OCI-LY1 (cell line): Measurements from ENCODE around the gene TEK.

Experiments
- H2AFZ ChIP-seq: fragments of 200-600 bp; sonication (generic), shearing (Covaris generic); 2 replicates; pipeline ENCODE4 v1.6.0; 2014; ENCODE audit warnings: antibody characterized with exemption, mild to moderate bottlenecking, low read length
- H3F3A ChIP-seq: fragments of 200-600 bp; sonication (generic), shearing (Covaris generic); 2 replicates; pipeline ENCODE4 v1.6.0; 2014; ENCODE audit warnings: mild to moderate bottlenecking, antibody characterized with exemption, low read length, moderate library complexity; ENCODE audit not compliant: insufficient read depth
- H3K27ac ChIP-seq: fragments of 200-600 bp; sonication (generic); 2 replicates; pipeline ENCODE4 v1.5.1; 2014; ENCODE audit warnings: low read length, mixed run types, mild to moderate bottlenecking, low read depth; ENCODE audit not compliant: poor library complexity, severe bottlenecking
- H3K27me3 ChIP-seq: fragments of 200-600 bp; sonication (generic); 2 replicates; pipeline ENCODE4 v1.6.0; 2014; ENCODE audit warnings: antibody characterized with exemption, mild to moderate bottlenecking, low read length, moderate library complexity; ENCODE audit not compliant: insufficient read depth
- H3K36me3 ChIP-seq: fragments of 200-600 bp; sonication (generic); 2 replicates; pipeline ENCODE4 v1.6.1; 2014; ENCODE audit warnings: mild to moderate bottlenecking, antibody characterized with exemption, low read length, moderate library complexity, mixed read lengths; ENCODE audit not compliant: insufficient read depth
- H3K4me1 ChIP-seq: fragments of 200-600 bp; sonication (generic); 2 replicates; pipeline ENCODE4 v1.5.1; 2014; ENCODE audit warnings: mild to moderate bottlenecking, low read length, moderate library complexity; ENCODE audit not compliant: insufficient read depth, severe bottlenecking
- H3K4me2 ChIP-seq: fragments of 200-600 bp; sonication (generic), shearing (Covaris generic); 2 replicates; pipeline ENCODE4 v1.6.1; 2014; ENCODE audit warnings: low read length
- H3K4me3 ChIP-seq: fragments of 200-600 bp; sonication (generic); 2 replicates; pipeline ENCODE4 v1.5.1; 2014; ENCODE audit warnings: low read length, low read depth, mild to moderate bottlenecking, mixed read lengths; ENCODE audit not compliant: poor library complexity, severe bottlenecking
- H3K79me2 ChIP-seq: fragments of 200-600 bp; shearing (Covaris generic); 2 replicates; pipeline ENCODE4 v1.6.1; 2016; ENCODE audit warnings: mixed run types, low read length, mixed read lengths; ENCODE audit not compliant: insufficient read depth
- H3K9ac ChIP-seq: fragments of 200-600 bp; sonication (generic), shearing (Covaris generic); 2 replicates; pipeline ENCODE4 v1.6.1; 2014; ENCODE audit warnings: mild to moderate bottlenecking, low read length, mixed read lengths
- H3K9me2 ChIP-seq: fragments of 200-600 bp; sonication (generic), shearing (Covaris generic); 2 replicates; pipeline ENCODE4 v1.6.1; 2014; ENCODE audit warnings: low read depth, mild to moderate bottlenecking, low read length, mixed read lengths
- H3K9me3 ChIP-seq: fragments of 200-600 bp; shearing (Covaris generic); 2 replicates; pipeline ENCODE4 v1.6.1; 2014; ENCODE audit warnings: low read length, mixed read lengths
- H4K20me1 ChIP-seq: fragments of 200-600 bp; sonication (generic), shearing (Covaris generic); 2 replicates; pipeline ENCODE4 v1.6.0; 2016; ENCODE audit warnings: mild to moderate bottlenecking, low read length; ENCODE audit not compliant: insufficient read depth
- EZH2 ChIP-seq: fragments of 200-600 bp; sonication (generic), shearing (Covaris generic); IDR thresholded peaks from 2 replicates; pipeline ENCODE4 v1.8.0; 2017; ENCODE audit warnings: borderline replicate concordance, mixed run types, mild to moderate bottlenecking, antibody characterized with exemption, low read length, moderate library complexity, mixed read lengths
- TF ChIP-seq, protein P1 (sequence below): fragments of 200-600 bp; sonication (generic), shearing (Covaris generic); IDR thresholded peaks from 2 replicates; pipeline ENCODE4 v1.5.1; 2017; ENCODE audit warnings: mild to moderate bottlenecking, antibody characterized with exemption, low read length, moderate library complexity, mixed read lengths

TEK gene

DNA sequence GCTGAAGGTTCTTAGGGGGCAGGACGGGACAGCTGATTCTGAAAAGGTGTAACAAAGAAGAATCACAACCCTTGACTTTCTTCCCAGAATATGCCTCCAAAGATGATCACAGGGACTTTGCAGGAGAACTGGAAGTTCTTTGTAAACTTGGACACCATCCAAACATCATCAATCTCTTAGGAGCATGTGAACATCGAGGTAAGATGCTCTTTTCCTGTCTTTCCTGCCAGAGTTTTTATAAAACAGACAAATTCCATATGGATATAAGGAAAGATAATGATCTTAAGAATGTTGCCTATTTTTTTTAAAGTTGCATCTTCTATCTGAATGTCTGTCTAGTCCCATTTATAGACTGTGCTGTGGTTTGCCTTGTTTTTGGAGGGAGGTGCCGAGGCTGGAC is 100.0 kb downstream of the TEK start:
- Histone ChIP-seq H3F3A (0 out of 2 replicates have a peak, but pooled peaks cover 3% of the 10 kb centered on the region), H4K20me1 (no peaks in the 10 kb centered on the region), H3K4me3 (no peak overlapping the region), H3K4me2 (no peak overlapping the region), H2AFZ (no peak overlapping the region), H3K4me1 (no peaks in the 10 kb centered on the region), H3K79me2 (no peaks in the 10 kb centered on the region), H3K36me3 (no peaks in the 10 kb centered on the region), H3K9ac (no peak overlapping the region), H3K27me3 (no peaks in the 10 kb centered on the region), H3K27ac (no peak overlapping the region), H3K9me2 (no peaks in the 10 kb centered on the region), H3K9me3 (no peaks in the 10 kb centered on the region)
- TF ChIP-seq, protein P1, sequence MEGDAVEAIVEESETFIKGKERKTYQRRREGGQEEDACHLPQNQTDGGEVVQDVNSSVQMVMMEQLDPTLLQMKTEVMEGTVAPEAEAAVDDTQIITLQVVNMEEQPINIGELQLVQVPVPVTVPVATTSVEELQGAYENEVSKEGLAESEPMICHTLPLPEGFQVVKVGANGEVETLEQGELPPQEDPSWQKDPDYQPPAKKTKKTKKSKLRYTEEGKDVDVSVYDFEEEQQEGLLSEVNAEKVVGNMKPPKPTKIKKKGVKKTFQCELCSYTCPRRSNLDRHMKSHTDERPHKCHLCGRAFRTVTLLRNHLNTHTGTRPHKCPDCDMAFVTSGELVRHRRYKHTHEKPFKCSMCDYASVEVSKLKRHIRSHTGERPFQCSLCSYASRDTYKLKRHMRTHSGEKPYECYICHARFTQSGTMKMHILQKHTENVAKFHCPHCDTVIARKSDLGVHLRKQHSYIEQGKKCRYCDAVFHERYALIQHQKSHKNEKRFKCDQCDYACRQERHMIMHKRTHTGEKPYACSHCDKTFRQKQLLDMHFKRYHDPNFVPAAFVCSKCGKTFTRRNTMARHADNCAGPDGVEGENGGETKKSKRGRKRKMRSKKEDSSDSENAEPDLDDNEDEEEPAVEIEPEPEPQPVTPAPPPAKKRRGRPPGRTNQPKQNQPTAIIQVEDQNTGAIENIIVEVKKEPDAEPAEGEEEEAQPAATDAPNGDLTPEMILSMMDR = no peak
- TF ChIP-seq EZH2 = no peak

DNA sequence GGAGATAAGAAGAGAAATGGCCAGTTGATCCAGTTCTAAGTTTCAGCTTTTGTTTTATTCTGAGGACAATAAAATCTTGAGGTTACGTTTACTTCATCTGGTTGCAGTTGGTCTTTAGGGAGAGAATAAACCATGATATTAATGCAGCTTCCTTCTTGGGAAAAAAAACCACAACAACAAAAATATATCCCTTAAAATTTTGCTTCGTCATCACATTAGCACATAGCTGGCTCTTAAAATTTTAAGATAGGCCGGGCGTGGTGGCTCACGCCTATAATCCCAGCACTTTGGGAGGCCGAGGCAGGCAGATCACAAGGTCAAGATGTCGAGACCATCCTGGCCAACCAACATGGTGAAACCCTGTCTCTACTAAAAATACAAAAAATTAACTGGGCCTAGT is 101.6 kb downstream of the TEK start:
- Histone ChIP-seq H3K4me3 (no peak overlapping the region), H3K9me3 (no peaks in the 10 kb centered on the region), H3K9ac (no peak overlapping the region), H3K27me3 (no peaks in the 10 kb centered on the region), H2AFZ (no peak overlapping the region), H4K20me1 (no peaks in the 10 kb centered on the region), H3K4me1 (no peaks in the 10 kb centered on the region), H3K27ac (no peak overlapping the region), H3K9me2 (no peaks in the 10 kb centered on the region), H3K4me2 (no peak overlapping the region), H3K36me3 (no peaks in the 10 kb centered on the region), H3F3A (0 out of 2 replicates have a peak, but pooled peaks cover 3% of the 10 kb centered on the region), H3K79me2 (no peaks in the 10 kb centered on the region)
- no peak for TF ChIP-seq EZH2
- TF ChIP-seq, protein P1 = no peak

DNA sequence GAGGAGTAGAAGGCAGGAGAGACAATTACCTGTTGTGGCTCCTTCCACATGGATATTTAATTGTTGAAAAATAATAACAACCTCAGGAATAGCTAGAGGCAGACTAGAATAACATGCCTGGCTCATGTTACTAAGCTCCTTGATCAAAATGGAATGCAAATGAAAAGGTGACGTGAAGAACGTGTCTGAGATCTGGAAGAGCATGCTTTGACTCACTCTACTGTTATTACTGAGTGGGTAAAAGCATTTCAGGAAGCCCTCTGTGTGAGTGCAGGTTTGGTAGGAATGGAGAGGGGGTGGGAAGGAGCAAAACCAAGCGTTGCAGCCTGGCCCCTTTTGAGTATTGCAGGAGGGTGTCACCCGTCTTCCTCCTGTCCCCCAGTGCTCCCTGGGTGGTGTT is 103.2 kb downstream of the TEK start:
- Histone ChIP-seq H3K27ac (no peak overlapping the region), H3K9me3 (no peaks in the 10 kb centered on the region), H3F3A (0 out of 2 replicates have a peak, but pooled peaks cover 3% of the 10 kb centered on the region), H3K9me2 (no peaks in the 10 kb centered on the region), H3K4me3 (no peak overlapping the region), H3K4me1 (no peaks in the 10 kb centered on the region), H3K27me3 (no peaks in the 10 kb centered on the region), H4K20me1 (no peaks in the 10 kb centered on the region), H3K4me2 (no peak overlapping the region), H2AFZ (no peak overlapping the region), H3K9ac (no peak overlapping the region), H3K79me2 (no peaks in the 10 kb centered on the region), H3K36me3 (no peaks in the 10 kb centered on the region)
- TF ChIP-seq, protein P1 = no peak
- no peak for TF ChIP-seq EZH2
